ENCODE data around the gene SYT3. TPM values are rescaled to one million over a fixed set of nuclear protein-coding genes. Genes with fewer than 3 reads are reported as not detected.

The SYT3 gene
- polyA plus RNA-seq, 3 donors: not detected

GRCh38 chr19:50677636-50678035 lies 38.0 kb upstream of the SYT3 start:
- peaks cover 41 to 52% (median 47%) of the 10 kb centered on the region in 3 donors for H3K27me3 Mint-ChIP-seq (ENCODE audit: low read depth in 3 of 3)
- H3K36me3 Mint-ChIP-seq: peaks cover 0 to 2% of the 10 kb centered on the region in 2 donors
- Histone ChIP-seq H3K9me3 (replicated peaks in 1 of 2; ENCODE audit: control insufficient read depth in 1 of 2, insufficient read depth in 1 of 2, low read length in 2 of 2) (peaks cover 0 to 3% of the 10 kb centered on the region in 2 donors), H3K36me3 (replicated peaks in 1 of 2; ENCODE audit: control insufficient read depth in 1 of 2, insufficient read depth in 2 of 2, low read length in 2 of 2) (no peaks in the 10 kb centered on the region), H3K4me3 (replicated peaks in 1 of 3; ENCODE audit: low read depth in 2 of 3, low read length in 3 of 3) (no peak overlapping the region), H2AFZ (ENCODE audit: insufficient read depth, low read depth, low read length, poor library complexity, severe bottlenecking) (no peak overlapping the region), H3K9ac (ENCODE audit: insufficient read depth, low read length, poor library complexity, severe bottlenecking) (no peak overlapping the region), H3K4me1 (ENCODE audit: control insufficient read depth in 1 of 2, insufficient read depth in 2 of 2, low read length in 2 of 2) (peaks cover 3 to 7% of the 10 kb centered on the region in 2 donors), H4K20me1 (ENCODE audit: insufficient read depth, low read length) (no peaks in the 10 kb centered on the region), H3K27ac (ENCODE audit: low read depth in 1 of 2, low read length in 2 of 2) (no peak overlapping the region), H3K79me2 (ENCODE audit: insufficient read depth, low read length) (no peaks in the 10 kb centered on the region), H3K27me3 (ENCODE audit: control insufficient read depth in 2 of 2, insufficient read depth in 2 of 2, low read length in 2 of 2) (peaks cover 0 to 24% of the 10 kb centered on the region in 2 donors), H3K4me2 (replicated peaks; ENCODE audit: extremely low read depth, low read length, poor library complexity, severe bottlenecking) (no peak overlapping the region)
- no peak for TF ChIP-seq CTCF (IDR thresholded peaks at IDR 0.05)
- DNase-seq: no peak
- WGBS (ENCODE audit: insufficient coverage): 68% methylated on average over 3 of the region's 5 CpGs
- no peak overlapping the region for H3K4me3 Mint-ChIP-seq
- peaks cover 6 to 21% (median 9%) of the 10 kb centered on the region in 7 donors for H3K9me3 Mint-ChIP-seq
- peaks cover 11% of the 10 kb centered on the region for H3K4me1 Mint-ChIP-seq
- peak overlapping the region in 1 of 7 donors; percentile 12 for H3K27ac Mint-ChIP-seq
- intact Hi-C loops (cut with micrococcal nuclease): no loop called here

- H2AFZ ChIP-seq (ENCODE audit: insufficient read depth, low read depth, low read length, poor library complexity, severe bottlenecking): no peak overlapping the region
- peaks cover 3 to 7% of the 10 kb centered on the region in 2 donors for H3K4me1 ChIP-seq (ENCODE audit: control insufficient read depth in 1 of 2, insufficient read depth in 2 of 2, low read length in 2 of 2)
- peaks cover 0 to 3% of the 10 kb centered on the region in 2 donors for H3K9me3 ChIP-seq (replicated peaks in 1 of 2; ENCODE audit: control insufficient read depth in 1 of 2, insufficient read depth in 1 of 2, low read length in 2 of 2)
- H4K20me1 ChIP-seq (ENCODE audit: insufficient read depth, low read length): no peaks in the 10 kb centered on the region
- H3K4me3 ChIP-seq (replicated peaks in 1 of 3; ENCODE audit: low read depth in 2 of 3, low read length in 3 of 3): no peak overlapping the region
- peaks cover 48 to 61% (median 53%) of the 10 kb centered on the region in 3 donors for H3K27me3 Mint-ChIP-seq (ENCODE audit: low read depth in 3 of 3)
- peaks cover 6 to 21% (median 9%) of the 10 kb centered on the region in 7 donors for H3K9me3 Mint-ChIP-seq
- no peak overlapping the region for H3K9ac ChIP-seq (ENCODE audit: insufficient read depth, low read length, poor library complexity, severe bottlenecking)
- intact Hi-C loops (cut with micrococcal nuclease): no loop called here
- no peak overlapping the region for H3K4me2 ChIP-seq (replicated peaks; ENCODE audit: extremely low read depth, low read length, poor library complexity, severe bottlenecking)
- H3K4me1 Mint-ChIP-seq: peaks cover 11% of the 10 kb centered on the region
- H3K36me3 ChIP-seq (replicated peaks in 1 of 2; ENCODE audit: control insufficient read depth in 1 of 2, insufficient read depth in 2 of 2, low read length in 2 of 2): no peaks in the 10 kb centered on the region
- no peak for DNase-seq
- no CpG with 5 or more reads among the region's 1 CpG for WGBS (ENCODE audit: insufficient coverage)
- H3K36me3 Mint-ChIP-seq: peaks cover 0 to 2% of the 10 kb centered on the region in 2 donors
- no peak overlapping the region for H3K27ac ChIP-seq (ENCODE audit: low read depth in 1 of 2, low read length in 2 of 2)
- peaks cover 0 to 28% of the 10 kb centered on the region in 2 donors for H3K27me3 ChIP-seq (ENCODE audit: control insufficient read depth in 2 of 2, insufficient read depth in 2 of 2, low read length in 2 of 2)
- no peak overlapping the region for H3K4me3 Mint-ChIP-seq
- TF ChIP-seq CTCF (IDR thresholded peaks at IDR 0.05): no peak
- H3K79me2 ChIP-seq (ENCODE audit: insufficient read depth, low read length): no peaks in the 10 kb centered on the region
- H3K27ac Mint-ChIP-seq: no peak overlapping the region
Measured at GRCh38 chr19:50676625-50677197, 37.0 kb upstream of the SYT3 start.
